IPS DF 4.7 (cell line): ENCODE data around the gene PSMB8.

ENCODE experiments used
- DNase-seq: peaks from one replicate; pipeline ENCODE4 v3.0.0-alpha.2; 2013; ENCODE audit warnings: low spot score; ENCODE audit errors: extremely low read depth

The PSMB8 gene

GRCh38 chr6:32857156-32857891 is 13.5 kb upstream of the PSMB8 start:
- no peak for DNase-seq

GRCh38 chr6:32855467-32856174 is 11.8 kb upstream of the PSMB8 start:
- no peak for DNase-seq

- no peak for DNase-seq
These were observed 10.7 kb upstream of the PSMB8 start for GRCh38 chr6:32854376-32855178.

GRCh38 chr6:32853541-32854375 is 9.9 kb upstream of the PSMB8 start, which contains the start of the genes PSMB9 and TAP1:
PSMB9 (plus strand) TSS chr6:32854192; CDS start chr6:32854230, 38 bp downstream.
TAP1 (minus strand) TSS chr6:32853704; CDS start chr6:32853636, 68 bp downstream.
- DNase-seq = no peak

- no peak for DNase-seq
These were observed 9.1 kb upstream of the PSMB8 start for GRCh38 chr6:32852844-32853540.

- no peak for DNase-seq
These were observed 8.4 kb upstream of the PSMB8 start for GRCh38 chr6:32852018-32852843.

- no peak for DNase-seq
These were observed 7.2 kb upstream of the PSMB8 start for GRCh38 chr6:32851025-32851424.

- no peak for DNase-seq
These were observed 5.3 kb upstream of the PSMB8 start for GRCh38 chr6:32849126-32849525.

GRCh38 chr6:32847795-32848194 is 3.9 kb upstream of the PSMB8 start:
- no peak for DNase-seq

GRCh38 chr6:32847004-32847403 is 3.2 kb upstream of the PSMB8 start:
- DNase-seq = no peak

GRCh38 chr6:32845384-32845884 is 1.6 kb upstream of the PSMB8 start:
- DNase-seq = no peak

- no peak for DNase-seq
These were observed 1.1 kb upstream of the PSMB8 start for GRCh38 chr6:32844839-32845383.

- DNase-seq = no peak
These were observed 392 bp downstream of the PSMB8 start for GRCh38 chr6:32843331-32843978.

- no peak for DNase-seq
These were observed 1.2 kb downstream of the PSMB8 start for GRCh38 chr6:32842690-32843089.

GRCh38 chr6:32842021-32842650 is 1.7 kb downstream of the PSMB8 start:
- DNase-seq = no peak

- no peak for DNase-seq
These were observed 3.1 kb downstream of the PSMB8 start for GRCh38 chr6:32840604-32841246.

GRCh38 chr6:32839356-32839755 is 4.5 kb downstream of the PSMB8 start:
- DNase-seq = no peak
